ENCODE results near the gene VSIG4. TPM values are rescaled to one million over a fixed set of nuclear protein-coding genes. Genes with fewer than 3 reads are reported as not detected.
A peak's percentile ranks its signal among the peaks of the same experiment; 100 is the strongest.

VSIG4 gene
- total RNA-seq, 1 experiment from 2014 or later, result not detected

DNA sequence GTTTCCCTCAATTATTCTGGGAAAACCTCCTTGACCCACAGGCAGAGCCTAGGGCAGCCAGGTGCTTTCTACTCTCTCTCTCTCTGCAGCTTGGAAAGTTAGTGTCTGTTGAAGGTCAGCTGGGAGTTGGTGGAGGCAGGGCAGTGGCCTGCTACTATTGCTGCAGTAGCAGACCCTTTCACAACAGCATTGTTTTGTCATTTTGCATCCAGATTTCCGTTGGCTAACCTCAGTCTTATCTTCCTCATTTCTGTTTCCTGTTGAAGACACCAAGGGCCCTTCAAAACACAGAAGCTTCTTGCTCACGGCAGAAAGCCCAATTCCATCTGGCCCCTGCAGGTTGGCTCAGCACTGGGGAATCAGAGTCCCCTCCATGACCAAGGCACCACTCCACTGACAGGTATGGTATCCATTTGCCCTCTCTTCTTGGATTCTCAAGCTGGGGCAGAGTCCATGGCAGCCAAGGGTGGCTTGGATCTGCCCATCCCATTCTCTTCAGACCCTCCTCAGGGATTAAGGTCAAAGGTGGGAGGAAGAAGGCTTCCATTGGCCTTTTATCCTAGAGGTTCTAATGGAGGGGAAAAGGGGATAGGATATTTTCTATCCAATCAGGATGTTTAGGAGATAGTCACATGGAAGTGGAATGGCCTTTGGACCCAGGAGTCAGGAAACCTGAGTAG is 24.6 kb downstream of the VSIG4 start:
- H3K4me3 Mint-ChIP-seq, result no peak overlapping the region
- no peak overlapping the region for H2AFZ ChIP-seq (ENCODE audit: low read length)
- H3K23ac ChIP-seq (ENCODE audit: insufficient read length, low read depth, low read length), result no peak overlapping the region
- H3K9me3 Mint-ChIP-seq, result peaks cover 50 to 61% of the 10 kb centered on the region in 2 experiments
- H3T11ph ChIP-seq (ENCODE audit: low read length), result no peak overlapping the region
- no peak overlapping the region for H3K27ac ChIP-seq (ENCODE audit: insufficient read length, low read depth, low read length)
- no peaks in the 10 kb centered on the region for H3K4me1 ChIP-seq (ENCODE audit: insufficient read depth, low read length)
- H3K18ac ChIP-seq (ENCODE audit: insufficient read length, low read depth, low read length), result no peak overlapping the region
- no peak for DNase-seq
- no peak overlapping the region for H2BK15ac ChIP-seq (ENCODE audit: low read depth, low read length)
- H4K91ac ChIP-seq (ENCODE audit: insufficient read length, low read depth, low read length), result no peak overlapping the region
- H2BK20ac ChIP-seq (ENCODE audit: low read depth, low read length, poor library complexity, severe bottlenecking), result no peak overlapping the region
- no peaks in the 10 kb centered on the region for H3K23me2 ChIP-seq (ENCODE audit: insufficient read length, low read depth, low read length, poor library complexity, severe bottlenecking)
- no peak overlapping the region for H3K56ac ChIP-seq (ENCODE audit: insufficient read length, low read depth, low read length)
- no peaks in the 10 kb centered on the region for H3K79me2 ChIP-seq (ENCODE audit: insufficient read depth, low read length)
- H3K27me3 ChIP-seq (ENCODE audit: insufficient read depth, low read length), result no peaks in the 10 kb centered on the region
- no peak overlapping the region for H2BK12ac ChIP-seq (ENCODE audit: insufficient read length, low read depth, low read length)
- no peak overlapping the region for H3K4me2 ChIP-seq (ENCODE audit: insufficient read depth, insufficient read length, low read length)
- H2AK5ac ChIP-seq (ENCODE audit: insufficient read length, low read length), result no peak overlapping the region
- H3K9ac ChIP-seq (ENCODE audit: extremely low read depth, insufficient read length, low read length), result no peak overlapping the region
- no peak overlapping the region for H2BK5ac ChIP-seq (ENCODE audit: insufficient read length, low read length)
- no peaks in the 10 kb centered on the region for H3K4me1 Mint-ChIP-seq
- no CpG with 5 or more reads among the region's 2 CpGs for WGBS (ENCODE audit: extremely low coverage, insufficient read length, low lambda C conversion rate)
- no peaks in the 10 kb centered on the region for H3K79me1 ChIP-seq (ENCODE audit: insufficient read depth, low read depth, low read length, poor library complexity, severe bottlenecking)
- no peaks in the 10 kb centered on the region for H4K20me1 ChIP-seq (ENCODE audit: control insufficient read depth, insufficient read depth, insufficient read length)
- TF ChIP-seq, protein P1, sequence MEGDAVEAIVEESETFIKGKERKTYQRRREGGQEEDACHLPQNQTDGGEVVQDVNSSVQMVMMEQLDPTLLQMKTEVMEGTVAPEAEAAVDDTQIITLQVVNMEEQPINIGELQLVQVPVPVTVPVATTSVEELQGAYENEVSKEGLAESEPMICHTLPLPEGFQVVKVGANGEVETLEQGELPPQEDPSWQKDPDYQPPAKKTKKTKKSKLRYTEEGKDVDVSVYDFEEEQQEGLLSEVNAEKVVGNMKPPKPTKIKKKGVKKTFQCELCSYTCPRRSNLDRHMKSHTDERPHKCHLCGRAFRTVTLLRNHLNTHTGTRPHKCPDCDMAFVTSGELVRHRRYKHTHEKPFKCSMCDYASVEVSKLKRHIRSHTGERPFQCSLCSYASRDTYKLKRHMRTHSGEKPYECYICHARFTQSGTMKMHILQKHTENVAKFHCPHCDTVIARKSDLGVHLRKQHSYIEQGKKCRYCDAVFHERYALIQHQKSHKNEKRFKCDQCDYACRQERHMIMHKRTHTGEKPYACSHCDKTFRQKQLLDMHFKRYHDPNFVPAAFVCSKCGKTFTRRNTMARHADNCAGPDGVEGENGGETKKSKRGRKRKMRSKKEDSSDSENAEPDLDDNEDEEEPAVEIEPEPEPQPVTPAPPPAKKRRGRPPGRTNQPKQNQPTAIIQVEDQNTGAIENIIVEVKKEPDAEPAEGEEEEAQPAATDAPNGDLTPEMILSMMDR (conservative IDR thresholded peaks at IDR 0.05), result no peak
- H2BK120ac ChIP-seq (ENCODE audit: low read depth, low read length, poor library complexity, severe bottlenecking), result no peak overlapping the region
- H4K8ac ChIP-seq (replicated peaks; ENCODE audit: insufficient read length, low read depth, low read length), result no peak overlapping the region
- H3K36me3 Mint-ChIP-seq (ENCODE audit: insufficient read depth in 1 of 3, low read depth in 3 of 3), result no peaks in the 10 kb centered on the region; a peak in 1 of 7 replicates
- peak overlapping the region in 1 of 3 experiments; percentile 44; a peak in 1 of 7 replicates for H3K27ac Mint-ChIP-seq
- no peak overlapping the region for H4K5ac ChIP-seq (ENCODE audit: insufficient read length, low read depth, low read length)
- H3K9me3 ChIP-seq (ENCODE audit: control insufficient read depth, low read depth, low read length), result peaks cover 62% of the 10 kb centered on the region
- H3K4ac ChIP-seq (ENCODE audit: low read depth, low read length), result no peak overlapping the region
- peaks cover 2% of the 10 kb centered on the region; the same call in 1 of the 2 replicates for H3K27me3 Mint-ChIP-seq (ENCODE audit: low read depth)
- H3K14ac ChIP-seq (ENCODE audit: insufficient read depth, low read length), result no peak overlapping the region
